Panc1 (cell line): ENCODE data around the gene TMEM229B.
"Not testable (repeated sequence)": the region's sequence is repeated elsewhere in the genome, so short reads cannot be mapped to it uniquely, and the experiment has no call there.

Experiments used
- POLR2AphosphoS5 ChIP-seq: IDR thresholded peaks from 2 replicates; pipeline ENCODE4 v1.6.1; 2012; ENCODE audit warnings: mild to moderate bottlenecking, low read depth, low read length, moderate library complexity
- TF ChIP-seq, protein P1 (sequence below): fragments of 450-650 bp; IDR thresholded peaks from 2 replicates; pipeline ENCODE4 v1.5.1; 2017; ENCODE audit warnings: mild to moderate bottlenecking
- TF ChIP-seq, protein P2 (sequence below), 2 experiments: IDR thresholded peaks; 2 replicates each; pipeline ENCODE4 v1.6.1; 2011 to 2012; ENCODE audit warnings: low read depth in 2 of 2, control low read depth in 1 of 2, low read length in 1 of 2, mild to moderate bottlenecking in 1 of 2, moderate library complexity in 1 of 2; ENCODE audit not compliant: insufficient read depth in 1 of 2

DNA sequence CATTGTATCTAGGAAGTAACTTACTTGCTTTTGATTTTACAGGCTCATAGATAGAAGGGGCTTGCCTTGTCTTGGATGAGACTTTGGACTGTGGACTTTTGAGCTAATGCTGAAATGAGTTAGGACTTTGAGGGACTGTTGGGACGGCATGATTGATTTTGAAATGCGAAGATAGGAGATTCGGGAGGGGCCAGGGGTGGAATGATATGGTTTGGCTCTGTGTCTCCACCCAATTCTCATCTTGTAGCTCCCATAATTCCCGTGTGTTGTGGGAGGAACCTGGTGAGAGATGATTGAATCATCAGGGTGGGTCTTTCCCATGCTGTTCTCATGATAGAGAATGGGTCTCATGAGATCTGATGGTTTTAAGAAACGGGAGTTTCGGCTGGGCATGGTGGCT, 36.9 kb downstream of the TMEM229B start:
- TF ChIP-seq, protein P1, sequence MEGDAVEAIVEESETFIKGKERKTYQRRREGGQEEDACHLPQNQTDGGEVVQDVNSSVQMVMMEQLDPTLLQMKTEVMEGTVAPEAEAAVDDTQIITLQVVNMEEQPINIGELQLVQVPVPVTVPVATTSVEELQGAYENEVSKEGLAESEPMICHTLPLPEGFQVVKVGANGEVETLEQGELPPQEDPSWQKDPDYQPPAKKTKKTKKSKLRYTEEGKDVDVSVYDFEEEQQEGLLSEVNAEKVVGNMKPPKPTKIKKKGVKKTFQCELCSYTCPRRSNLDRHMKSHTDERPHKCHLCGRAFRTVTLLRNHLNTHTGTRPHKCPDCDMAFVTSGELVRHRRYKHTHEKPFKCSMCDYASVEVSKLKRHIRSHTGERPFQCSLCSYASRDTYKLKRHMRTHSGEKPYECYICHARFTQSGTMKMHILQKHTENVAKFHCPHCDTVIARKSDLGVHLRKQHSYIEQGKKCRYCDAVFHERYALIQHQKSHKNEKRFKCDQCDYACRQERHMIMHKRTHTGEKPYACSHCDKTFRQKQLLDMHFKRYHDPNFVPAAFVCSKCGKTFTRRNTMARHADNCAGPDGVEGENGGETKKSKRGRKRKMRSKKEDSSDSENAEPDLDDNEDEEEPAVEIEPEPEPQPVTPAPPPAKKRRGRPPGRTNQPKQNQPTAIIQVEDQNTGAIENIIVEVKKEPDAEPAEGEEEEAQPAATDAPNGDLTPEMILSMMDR: not testable (repeated sequence)
- TF ChIP-seq, protein P2, sequence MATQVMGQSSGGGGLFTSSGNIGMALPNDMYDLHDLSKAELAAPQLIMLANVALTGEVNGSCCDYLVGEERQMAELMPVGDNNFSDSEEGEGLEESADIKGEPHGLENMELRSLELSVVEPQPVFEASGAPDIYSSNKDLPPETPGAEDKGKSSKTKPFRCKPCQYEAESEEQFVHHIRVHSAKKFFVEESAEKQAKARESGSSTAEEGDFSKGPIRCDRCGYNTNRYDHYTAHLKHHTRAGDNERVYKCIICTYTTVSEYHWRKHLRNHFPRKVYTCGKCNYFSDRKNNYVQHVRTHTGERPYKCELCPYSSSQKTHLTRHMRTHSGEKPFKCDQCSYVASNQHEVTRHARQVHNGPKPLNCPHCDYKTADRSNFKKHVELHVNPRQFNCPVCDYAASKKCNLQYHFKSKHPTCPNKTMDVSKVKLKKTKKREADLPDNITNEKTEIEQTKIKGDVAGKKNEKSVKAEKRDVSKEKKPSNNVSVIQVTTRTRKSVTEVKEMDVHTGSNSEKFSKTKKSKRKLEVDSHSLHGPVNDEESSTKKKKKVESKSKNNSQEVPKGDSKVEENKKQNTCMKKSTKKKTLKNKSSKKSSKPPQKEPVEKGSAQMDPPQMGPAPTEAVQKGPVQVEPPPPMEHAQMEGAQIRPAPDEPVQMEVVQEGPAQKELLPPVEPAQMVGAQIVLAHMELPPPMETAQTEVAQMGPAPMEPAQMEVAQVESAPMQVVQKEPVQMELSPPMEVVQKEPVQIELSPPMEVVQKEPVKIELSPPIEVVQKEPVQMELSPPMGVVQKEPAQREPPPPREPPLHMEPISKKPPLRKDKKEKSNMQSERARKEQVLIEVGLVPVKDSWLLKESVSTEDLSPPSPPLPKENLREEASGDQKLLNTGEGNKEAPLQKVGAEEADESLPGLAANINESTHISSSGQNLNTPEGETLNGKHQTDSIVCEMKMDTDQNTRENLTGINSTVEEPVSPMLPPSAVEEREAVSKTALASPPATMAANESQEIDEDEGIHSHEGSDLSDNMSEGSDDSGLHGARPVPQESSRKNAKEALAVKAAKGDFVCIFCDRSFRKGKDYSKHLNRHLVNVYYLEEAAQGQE (IDR thresholded peaks at IDR 0.05; ENCODE audit: insufficient read depth in 1 of 2, low read depth in 2 of 2, low read length in 1 of 2): not testable (repeated sequence)
- TF ChIP-seq POLR2AphosphoS5: not testable (repeated sequence)
